DMS79 (cell line): ENCODE data around the gene TRIM29.

Source experiments
- DNase-seq: peaks from one replicate; lab custom pipeline; 2025; lab: John Stamatoyannopoulos, UW

TRIM29 gene

DNA sequence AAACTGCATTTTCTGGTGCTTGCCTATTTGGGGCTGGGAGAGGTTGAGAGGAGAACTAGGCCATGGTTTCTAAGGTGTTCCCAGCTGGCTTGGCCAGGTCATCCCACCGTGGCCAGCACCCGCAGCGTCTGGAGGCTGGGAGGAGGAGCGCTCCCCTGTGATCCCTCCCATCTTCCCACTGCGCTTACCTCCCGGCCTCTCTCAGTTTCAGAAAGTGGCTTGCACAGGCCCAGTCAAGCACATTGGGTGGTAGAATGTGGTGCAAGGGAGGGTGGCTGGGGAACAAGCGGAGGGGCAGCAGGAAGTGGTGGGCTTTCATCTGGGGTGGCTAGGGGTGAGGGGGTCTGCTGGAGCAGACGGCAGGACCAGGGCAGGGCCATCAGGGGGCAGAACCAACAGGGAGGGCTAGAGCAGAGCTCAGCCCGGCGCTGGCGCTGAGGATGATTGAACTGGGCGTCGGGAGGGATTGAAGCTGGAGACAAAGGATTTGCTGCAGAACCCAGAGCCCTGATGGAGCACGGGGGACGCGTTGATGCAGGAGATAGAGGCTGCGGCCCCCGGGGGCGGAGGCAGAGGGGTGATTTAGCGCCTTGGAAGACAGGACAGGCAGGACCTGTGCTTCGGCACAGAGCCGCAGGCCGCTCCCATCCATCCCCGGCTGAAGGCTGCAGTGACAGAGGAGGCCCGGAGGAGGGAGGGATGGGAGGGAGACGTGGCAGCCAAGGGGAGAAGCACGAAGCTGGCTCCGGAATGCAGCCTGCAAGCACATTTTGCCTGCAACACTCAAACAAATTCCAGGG lies 76.0 kb downstream of the TRIM29 start:
- no peak for DNase-seq
